ENCODE data around the gene ARMC3.
"Not testable (repeated sequence)": the region's sequence is repeated elsewhere in the genome, so short reads cannot be mapped to it uniquely, and the experiment has no call there.

Gene ARMC3

GRCh38 chr10:23072593-23072992, 144.7 kb downstream of the ARMC3 start:
- DNase-seq (ENCODE audit: low read depth in 2 of 2), result not testable (repeated sequence)

DNA sequence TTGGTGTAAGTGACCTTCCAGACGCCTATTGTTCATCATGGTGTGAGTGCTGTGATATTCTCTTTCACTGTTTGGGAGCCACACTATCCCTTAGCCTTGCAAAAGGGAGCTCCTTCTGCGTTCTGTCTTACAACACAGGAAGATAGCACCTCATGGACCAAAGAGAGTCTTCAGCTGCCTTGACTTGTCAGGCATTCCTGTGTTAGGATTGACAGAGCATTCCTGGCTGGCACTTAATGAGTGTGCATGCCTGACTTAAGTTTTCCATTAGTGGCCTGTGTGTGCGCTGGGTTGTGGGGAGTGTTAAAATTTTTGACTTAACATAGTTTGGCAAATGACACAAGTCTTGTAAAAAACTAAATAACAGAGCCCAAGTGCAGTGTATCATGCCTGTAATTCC, 145.7 kb downstream of the ARMC3 start:
- DNase-seq (ENCODE audit: low read depth in 2 of 2), result no peak

- DNase-seq (ENCODE audit: low read depth in 2 of 2), result no peak
These were observed 147.8 kb downstream of the ARMC3 start for GRCh38 chr10:23075672-23076071.

DNA sequence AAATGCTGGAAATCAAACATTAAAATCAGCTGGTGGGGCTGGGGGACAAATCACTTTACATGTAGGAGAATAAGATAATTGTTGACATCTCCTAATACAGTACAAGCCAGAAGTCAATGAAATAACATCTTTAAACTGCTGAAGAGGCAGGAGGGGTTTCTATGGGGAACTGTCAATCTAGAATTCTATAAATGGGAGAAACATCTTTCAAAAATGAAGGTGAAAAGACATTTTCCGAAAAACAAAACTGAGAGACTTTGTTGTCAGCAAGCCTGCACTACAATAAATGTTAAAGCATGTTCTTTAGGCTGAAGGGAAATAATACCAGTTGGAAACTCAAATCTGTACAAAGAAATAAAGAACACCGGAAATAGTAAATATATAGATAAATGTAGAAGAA, 150.3 kb downstream of the ARMC3 start:
- DNase-seq (ENCODE audit: low read depth in 2 of 2), result no peak

DNA sequence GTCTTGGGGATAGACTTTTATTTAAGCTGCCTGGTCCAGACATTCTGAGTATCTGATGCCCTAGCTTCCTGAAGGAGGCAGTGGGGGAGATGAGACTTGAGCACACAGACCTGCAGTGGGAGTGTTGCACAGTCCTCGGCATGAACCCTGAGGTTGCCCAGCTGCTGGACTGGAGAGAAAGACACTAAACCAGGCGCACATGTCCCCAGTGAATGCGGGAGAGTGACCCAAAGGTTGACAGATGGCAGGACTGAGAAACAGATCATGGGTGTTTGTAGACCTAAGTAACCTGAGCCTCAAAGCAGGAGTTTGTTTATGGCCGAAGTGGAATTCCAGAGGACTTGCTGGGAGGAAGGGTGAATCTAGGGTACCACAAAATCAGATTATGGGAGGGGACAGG, 151.8 kb downstream of the ARMC3 start:
- no peak for DNase-seq (ENCODE audit: low read depth in 2 of 2)

DNA sequence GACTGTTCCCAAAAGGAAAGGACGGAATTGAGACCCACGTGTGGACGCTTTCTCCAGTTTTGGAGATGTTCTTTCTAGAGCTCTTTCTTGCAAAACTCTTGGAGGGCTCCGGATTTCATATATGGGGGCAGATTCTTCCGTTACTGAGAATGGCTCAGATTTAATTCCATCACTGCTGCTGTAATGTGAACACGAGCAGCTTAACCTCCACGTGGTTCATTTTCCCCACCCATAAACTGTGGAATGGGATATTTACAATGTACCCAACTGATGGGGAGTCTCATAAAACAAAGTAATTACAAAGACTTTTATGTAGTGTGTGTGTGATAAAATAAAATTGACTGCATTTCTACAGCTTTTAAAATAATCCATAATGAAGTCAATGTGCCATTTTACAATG, 152.4 kb downstream of the ARMC3 start:
- DNase-seq (ENCODE audit: low read depth in 2 of 2), result no peak

- no peak for DNase-seq (ENCODE audit: low read depth in 2 of 2)
These were observed 153.4 kb downstream of the ARMC3 start for GRCh38 chr10:23081221-23081750.

GRCh38 chr10:23081891-23082290, 154.0 kb downstream of the ARMC3 start:
- DNase-seq (ENCODE audit: low read depth in 2 of 2), result no peak
